NB4 (cell line): ENCODE measurements around the gene RIMS4.

Experiments
- MYC ChIP-seq: IDR thresholded peaks from 2 replicates; pipeline ENCODE4 v1.6.1; 2011; ENCODE audit warnings: low read depth, low read length
- POLR2A ChIP-seq: IDR thresholded peaks from 2 replicates; pipeline ENCODE4 v1.6.1; 2011; ENCODE audit warnings: mild to moderate bottlenecking; ENCODE audit not compliant: insufficient read length; ENCODE audit errors: extremely low read depth
- TF ChIP-seq, protein P1 (sequence below): IDR thresholded peaks from one replicate; pipeline ENCODE4 v1.5.1; 2012; ENCODE audit warnings: low read depth, low read length
- TF ChIP-seq, protein P2 (sequence below): IDR thresholded peaks from 2 replicates; pipeline ENCODE4 v1.6.1; 2011; ENCODE audit warnings: low read depth, low read length

DNA sequence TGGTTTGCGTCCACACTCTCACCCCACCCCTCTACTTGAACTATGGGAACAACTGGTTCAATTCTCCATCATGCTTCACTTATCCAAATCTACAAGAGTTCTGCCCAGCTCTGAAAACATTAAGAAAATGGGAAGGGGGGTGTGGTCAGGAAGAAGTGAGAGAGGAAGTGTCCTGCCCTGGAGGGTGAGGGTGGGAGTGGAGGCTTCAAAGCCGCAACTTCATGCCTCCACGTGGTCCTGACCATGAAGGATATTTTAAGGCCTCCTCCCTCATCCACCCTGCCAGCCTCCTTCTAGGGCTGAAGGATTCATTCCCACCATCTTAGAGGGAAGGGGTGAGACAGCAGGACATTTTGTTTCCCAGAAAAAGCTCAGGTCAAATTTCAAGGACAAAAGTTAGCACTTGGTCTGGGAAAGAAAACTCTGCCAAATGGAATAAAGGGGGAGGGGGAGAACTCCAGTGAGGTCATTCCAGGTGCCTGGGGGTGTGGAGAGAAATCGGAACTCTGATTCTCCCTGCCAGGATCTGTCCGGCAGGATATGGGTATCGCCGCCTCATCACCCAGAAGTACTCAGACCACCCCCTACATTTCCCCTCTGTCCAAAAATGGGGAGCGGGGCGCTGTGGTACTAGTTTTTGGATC lies 4.9 kb downstream of the RIMS4 start:
- no peak for TF ChIP-seq POLR2A
- TF ChIP-seq, protein P1, sequence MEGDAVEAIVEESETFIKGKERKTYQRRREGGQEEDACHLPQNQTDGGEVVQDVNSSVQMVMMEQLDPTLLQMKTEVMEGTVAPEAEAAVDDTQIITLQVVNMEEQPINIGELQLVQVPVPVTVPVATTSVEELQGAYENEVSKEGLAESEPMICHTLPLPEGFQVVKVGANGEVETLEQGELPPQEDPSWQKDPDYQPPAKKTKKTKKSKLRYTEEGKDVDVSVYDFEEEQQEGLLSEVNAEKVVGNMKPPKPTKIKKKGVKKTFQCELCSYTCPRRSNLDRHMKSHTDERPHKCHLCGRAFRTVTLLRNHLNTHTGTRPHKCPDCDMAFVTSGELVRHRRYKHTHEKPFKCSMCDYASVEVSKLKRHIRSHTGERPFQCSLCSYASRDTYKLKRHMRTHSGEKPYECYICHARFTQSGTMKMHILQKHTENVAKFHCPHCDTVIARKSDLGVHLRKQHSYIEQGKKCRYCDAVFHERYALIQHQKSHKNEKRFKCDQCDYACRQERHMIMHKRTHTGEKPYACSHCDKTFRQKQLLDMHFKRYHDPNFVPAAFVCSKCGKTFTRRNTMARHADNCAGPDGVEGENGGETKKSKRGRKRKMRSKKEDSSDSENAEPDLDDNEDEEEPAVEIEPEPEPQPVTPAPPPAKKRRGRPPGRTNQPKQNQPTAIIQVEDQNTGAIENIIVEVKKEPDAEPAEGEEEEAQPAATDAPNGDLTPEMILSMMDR: no peak
- no peak for TF ChIP-seq MYC
- TF ChIP-seq, protein P2, sequence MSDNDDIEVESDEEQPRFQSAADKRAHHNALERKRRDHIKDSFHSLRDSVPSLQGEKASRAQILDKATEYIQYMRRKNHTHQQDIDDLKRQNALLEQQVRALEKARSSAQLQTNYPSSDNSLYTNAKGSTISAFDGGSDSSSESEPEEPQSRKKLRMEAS: peak; percentile 68
